Cardiac fibroblast (primary cell): ENCODE results near the gene CFAP251.
A peak's percentile ranks its signal among the peaks of the same experiment; 100 is the strongest.

Experiments
- DNase-seq, 2 donors: peaks; one replicate each; pipeline versions ENCODE4 v3.0.0 to v3.0.0-alpha.2; 2010; ENCODE audit warnings: low read depth in 2 of 2
- H3K4me3 ChIP-seq, 2 donors: replicated peaks in 1 of 2; 1 replicate in 1 of 2; 2 replicates in 1 of 2; pipeline ENCODE4 v1.5.1; 2011; ENCODE audit warnings: low read depth in 2 of 2, low read length in 2 of 2, mild to moderate bottlenecking in 2 of 2, moderate library complexity in 1 of 2
- CTCF ChIP-seq: IDR thresholded peaks from one replicate; pipeline ENCODE4 v1.5.1; 2011; ENCODE audit warnings: low read depth, mild to moderate bottlenecking, low read length, inconsistent platforms

The CFAP251 gene

GRCh38 chr12:121966959-121967358, 48.6 kb downstream of the CFAP251 start:
- DNase-seq, result peak in 1 of 2 donors; percentile 20
- TF ChIP-seq CTCF, result no peak
- H3K4me3 ChIP-seq, result no peak overlapping the region

- no peak for DNase-seq
Measured at GRCh38 chr12:121968876-121969275, 50.5 kb downstream of the CFAP251 start.

GRCh38 chr12:121969726-121970125, 51.3 kb downstream of the CFAP251 start:
- no peak for DNase-seq
- no peak for TF ChIP-seq CTCF
- H3K4me3 ChIP-seq, result no peak overlapping the region

More at GRCh38 chr12:121968876-121969275, 50.5 kb downstream of the CFAP251 start:
- H3K4me3 ChIP-seq, result no peak overlapping the region
- no peak for TF ChIP-seq CTCF

GRCh38 chr12:121970581-121971300, 52.3 kb downstream of the CFAP251 start:
- H3K4me3 ChIP-seq, result no peak overlapping the region
- TF ChIP-seq CTCF, result no peak
- DNase-seq, result no peak

- no peak for DNase-seq
- no peak overlapping the region for H3K4me3 ChIP-seq
- TF ChIP-seq CTCF, result no peak
Measured at GRCh38 chr12:121974026-121974985, 55.9 kb downstream of the CFAP251 start.

- DNase-seq, result no peak
- TF ChIP-seq CTCF, result no peak
- no peak overlapping the region for H3K4me3 ChIP-seq
Measured at GRCh38 chr12:121975021-121975420, 56.6 kb downstream of the CFAP251 start.
